ENCODE results near the gene FOXO3.

FOXO3 gene

DNA sequence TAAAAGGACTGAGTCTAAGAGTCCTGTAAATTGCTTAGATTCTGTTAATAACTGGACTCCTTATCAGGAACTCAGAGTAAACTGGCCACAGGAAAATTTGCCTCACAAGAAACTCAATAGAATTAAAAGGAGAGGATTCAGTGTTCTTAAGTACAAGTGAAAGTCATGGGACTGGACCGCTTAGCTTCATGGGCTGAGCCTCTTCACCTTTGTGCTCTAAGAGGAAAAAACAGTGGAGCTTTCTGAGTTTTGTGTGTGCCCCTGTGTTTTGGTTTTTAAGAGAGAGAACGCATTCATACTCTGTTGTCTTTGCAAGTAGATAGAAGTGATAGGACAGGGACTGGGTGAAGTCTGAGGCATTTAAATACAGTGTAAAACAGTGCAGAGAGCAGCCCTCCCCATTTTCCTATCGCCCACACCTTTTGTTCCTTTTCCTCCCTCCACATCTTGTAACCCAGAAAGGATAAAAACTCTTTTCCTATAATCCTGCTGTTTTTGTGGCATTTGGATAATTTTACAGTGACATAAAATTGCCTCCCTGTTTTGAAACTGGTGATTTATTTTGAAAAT lies 49.6 kb downstream of the FOXO3 start:
- H3K9me3 Mint-ChIP-seq, result peaks cover 5% of the 10 kb centered on the region
- H3K4me1 Mint-ChIP-seq (ENCODE audit: low read depth), result peaks cover 4% of the 10 kb centered on the region
- DNase-seq (ENCODE audit: low spot score), result no peak
- H3K4me3 Mint-ChIP-seq, result no peak overlapping the region
- no peak overlapping the region for H3K27ac Mint-ChIP-seq
- no peaks in the 10 kb centered on the region for H3K36me3 Mint-ChIP-seq (ENCODE audit: low read depth)
- peaks cover 29% of the 10 kb centered on the region for H3K27me3 Mint-ChIP-seq (ENCODE audit: low read depth)

- H3K36me3 Mint-ChIP-seq (ENCODE audit: low read depth), result no peaks in the 10 kb centered on the region
- no peak for DNase-seq (ENCODE audit: low spot score)
- peaks cover 5% of the 10 kb centered on the region for H3K9me3 Mint-ChIP-seq
- no peak overlapping the region for H3K4me3 Mint-ChIP-seq
- H3K27ac Mint-ChIP-seq, result no peak overlapping the region
- peaks cover 1% of the 10 kb centered on the region for H3K4me1 Mint-ChIP-seq (ENCODE audit: low read depth)
- H3K27me3 Mint-ChIP-seq (ENCODE audit: low read depth), result peaks cover 29% of the 10 kb centered on the region
These were observed 50.4 kb downstream of the FOXO3 start for GRCh38 chr6:108610957-108611586.

DNA sequence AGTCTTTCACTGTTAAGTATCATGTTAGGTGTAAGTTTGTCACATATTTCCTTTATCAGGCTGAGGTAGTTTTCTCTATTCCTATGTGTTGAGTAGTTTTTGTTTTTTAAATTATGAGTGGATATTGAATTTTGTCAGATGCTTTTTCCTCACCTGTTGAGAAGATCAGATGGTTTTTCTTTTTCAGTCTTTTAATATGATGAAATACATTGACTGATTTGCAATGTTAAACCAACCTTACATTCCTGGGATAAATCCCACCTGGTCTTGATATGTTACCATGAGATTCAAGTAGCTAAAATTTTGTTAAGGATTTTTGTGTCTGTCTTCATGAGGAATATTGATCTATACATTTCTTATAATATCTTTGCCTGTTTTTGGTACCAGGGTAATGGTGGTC lies 52.1 kb downstream of the FOXO3 start:
- H3K4me1 Mint-ChIP-seq (ENCODE audit: low read depth), result peaks cover 1% of the 10 kb centered on the region
- peaks cover 27% of the 10 kb centered on the region for H3K27me3 Mint-ChIP-seq (ENCODE audit: low read depth)
- no peaks in the 10 kb centered on the region for H3K36me3 Mint-ChIP-seq (ENCODE audit: low read depth)
- H3K4me3 Mint-ChIP-seq, result no peak overlapping the region
- H3K9me3 Mint-ChIP-seq, result peaks cover 5% of the 10 kb centered on the region
- DNase-seq (ENCODE audit: low spot score), result no peak
- H3K27ac Mint-ChIP-seq, result no peak overlapping the region

DNA sequence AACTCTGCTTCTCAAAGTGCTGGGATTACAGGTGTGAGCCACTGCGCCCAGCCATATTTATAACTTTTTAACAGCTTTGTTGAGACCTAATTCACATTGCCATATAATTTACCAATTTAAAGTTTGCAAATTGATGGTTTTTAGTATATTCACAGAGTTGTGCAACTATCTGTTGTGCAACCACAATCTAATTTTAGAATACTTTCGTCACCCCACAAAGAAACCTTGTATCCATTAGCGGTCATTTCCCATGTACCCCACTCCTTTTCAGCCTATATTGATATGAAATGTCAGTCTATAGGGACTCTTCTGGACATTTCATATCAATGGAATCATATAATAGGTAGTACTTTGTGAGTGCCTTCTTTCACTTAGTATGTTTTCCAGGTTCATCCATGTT lies 55.8 kb downstream of the FOXO3 start:
- Mint-ChIP-seq H3K36me3 (ENCODE audit: low read depth) (no peaks in the 10 kb centered on the region), H3K4me3 (no peak overlapping the region), H3K27me3 (ENCODE audit: low read depth) (peaks cover 29% of the 10 kb centered on the region), H3K27ac (no peak overlapping the region), H3K4me1 (ENCODE audit: low read depth) (peaks cover 2% of the 10 kb centered on the region), H3K9me3 (peaks cover 5% of the 10 kb centered on the region)
- DNase-seq (ENCODE audit: low spot score), result no peak

GRCh38 chr6:108616973-108617372 lies 56.3 kb downstream of the FOXO3 start:
- Mint-ChIP-seq H3K4me3 (no peak overlapping the region), H3K27me3 (ENCODE audit: low read depth) (peaks cover 27% of the 10 kb centered on the region), H3K27ac (no peak overlapping the region), H3K9me3 (peaks cover 5% of the 10 kb centered on the region), H3K36me3 (ENCODE audit: low read depth) (no peaks in the 10 kb centered on the region), H3K4me1 (ENCODE audit: low read depth) (peaks cover 2% of the 10 kb centered on the region)
- no peak for DNase-seq (ENCODE audit: low spot score)

- H3K9me3 Mint-ChIP-seq, result no peaks in the 10 kb centered on the region
- H3K27ac Mint-ChIP-seq, result no peak overlapping the region
- peaks cover 2% of the 10 kb centered on the region for H3K4me1 Mint-ChIP-seq (ENCODE audit: low read depth)
- H3K36me3 Mint-ChIP-seq (ENCODE audit: low read depth), result no peaks in the 10 kb centered on the region
- no peak overlapping the region for H3K4me3 Mint-ChIP-seq
- H3K27me3 Mint-ChIP-seq (ENCODE audit: low read depth), result peaks cover 16% of the 10 kb centered on the region
- DNase-seq (ENCODE audit: low spot score), result no peak
These were observed 58.0 kb downstream of the FOXO3 start for GRCh38 chr6:108618623-108619152.

GRCh38 chr6:108619431-108620197 lies 58.9 kb downstream of the FOXO3 start:
- Mint-ChIP-seq H3K9me3 (no peaks in the 10 kb centered on the region), H3K4me1 (ENCODE audit: low read depth) (peaks cover 2% of the 10 kb centered on the region), H3K27ac (no peak overlapping the region), H3K4me3 (no peak overlapping the region), H3K36me3 (ENCODE audit: low read depth) (no peaks in the 10 kb centered on the region), H3K27me3 (ENCODE audit: low read depth) (peaks cover 12% of the 10 kb centered on the region)
- DNase-seq (ENCODE audit: low spot score), result no peak

GRCh38 chr6:108621117-108621516 lies 60.4 kb downstream of the FOXO3 start:
- DNase-seq (ENCODE audit: low spot score), result no peak
- Mint-ChIP-seq H3K4me1 (ENCODE audit: low read depth) (peaks cover 2% of the 10 kb centered on the region), H3K27me3 (ENCODE audit: low read depth) (peaks cover 4% of the 10 kb centered on the region), H3K4me3 (no peak overlapping the region), H3K36me3 (ENCODE audit: low read depth) (no peaks in the 10 kb centered on the region), H3K27ac (no peak overlapping the region), H3K9me3 (no peaks in the 10 kb centered on the region)

GRCh38 chr6:108622641-108623298 lies 62.1 kb downstream of the FOXO3 start:
- no peak for DNase-seq (ENCODE audit: low spot score)
- H3K27ac Mint-ChIP-seq, result no peak overlapping the region
- H3K9me3 Mint-ChIP-seq, result no peaks in the 10 kb centered on the region
- H3K4me3 Mint-ChIP-seq, result no peak overlapping the region
- H3K27me3 Mint-ChIP-seq (ENCODE audit: low read depth), result peaks cover 4% of the 10 kb centered on the region
- H3K36me3 Mint-ChIP-seq (ENCODE audit: low read depth), result no peaks in the 10 kb centered on the region
- H3K4me1 Mint-ChIP-seq (ENCODE audit: low read depth), result peaks cover 3% of the 10 kb centered on the region

DNA sequence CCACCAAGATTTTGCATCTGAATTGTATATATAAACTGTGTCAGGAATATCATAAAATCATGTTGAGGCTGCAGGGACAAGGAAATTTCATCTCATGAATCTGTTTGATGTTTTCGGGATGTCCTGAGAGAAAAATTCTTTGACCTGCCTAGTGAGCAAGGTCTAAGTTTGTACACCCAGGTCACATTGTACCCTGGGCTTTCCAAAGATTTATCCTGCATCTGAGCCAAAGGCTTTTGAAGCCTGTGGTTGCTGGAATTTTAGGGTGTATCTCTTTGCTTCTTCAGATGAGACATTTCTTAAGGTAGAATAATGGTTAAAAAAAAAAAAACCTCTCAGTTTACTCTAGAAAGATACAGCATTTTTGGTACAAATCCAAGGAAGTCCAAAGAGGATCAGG lies 63.3 kb downstream of the FOXO3 start:
- Mint-ChIP-seq H3K36me3 (ENCODE audit: low read depth) (no peaks in the 10 kb centered on the region), H3K27me3 (ENCODE audit: low read depth) (peaks cover 4% of the 10 kb centered on the region), H3K4me1 (ENCODE audit: low read depth) (peaks cover 11% of the 10 kb centered on the region), H3K27ac (no peak overlapping the region), H3K9me3 (no peaks in the 10 kb centered on the region), H3K4me3 (no peak overlapping the region)
- DNase-seq (ENCODE audit: low spot score), result no peak

DNA sequence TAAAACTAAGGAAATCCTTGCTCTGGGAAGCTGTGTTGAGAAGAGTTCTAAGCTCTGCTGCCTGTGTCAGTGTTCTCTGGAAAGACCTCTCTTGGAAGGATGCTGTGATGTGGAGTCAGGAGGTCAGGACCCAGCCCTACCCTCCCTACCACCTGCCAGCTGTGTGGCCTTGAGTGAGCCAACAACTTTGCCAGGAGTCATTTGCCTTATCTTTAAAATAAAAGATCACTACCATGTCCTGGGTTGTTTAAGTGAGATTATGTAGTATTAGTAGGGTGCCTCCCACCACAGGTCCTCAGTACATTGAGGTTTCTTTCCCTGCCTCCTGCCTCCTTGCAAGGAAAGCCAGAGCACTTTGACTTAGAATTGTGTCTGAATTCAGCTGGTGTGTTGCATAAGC lies 64.9 kb downstream of the FOXO3 start:
- Mint-ChIP-seq H3K4me3 (no peak overlapping the region), H3K9me3 (no peaks in the 10 kb centered on the region), H3K4me1 (ENCODE audit: low read depth) (peaks cover 25% of the 10 kb centered on the region), H3K27me3 (ENCODE audit: low read depth) (peaks cover 7% of the 10 kb centered on the region), H3K27ac (no peak overlapping the region), H3K36me3 (ENCODE audit: low read depth) (no peaks in the 10 kb centered on the region)
- no peak for DNase-seq (ENCODE audit: low spot score)

- Mint-ChIP-seq H3K27ac (no peak overlapping the region), H3K4me3 (no peak overlapping the region), H3K36me3 (ENCODE audit: low read depth) (no peaks in the 10 kb centered on the region), H3K27me3 (ENCODE audit: low read depth) (peaks cover 7% of the 10 kb centered on the region), H3K9me3 (no peaks in the 10 kb centered on the region), H3K4me1 (ENCODE audit: low read depth) (peaks cover 35% of the 10 kb centered on the region)
- no peak for DNase-seq (ENCODE audit: low spot score)
These were observed 66.1 kb downstream of the FOXO3 start for GRCh38 chr6:108626777-108627176.

DNA sequence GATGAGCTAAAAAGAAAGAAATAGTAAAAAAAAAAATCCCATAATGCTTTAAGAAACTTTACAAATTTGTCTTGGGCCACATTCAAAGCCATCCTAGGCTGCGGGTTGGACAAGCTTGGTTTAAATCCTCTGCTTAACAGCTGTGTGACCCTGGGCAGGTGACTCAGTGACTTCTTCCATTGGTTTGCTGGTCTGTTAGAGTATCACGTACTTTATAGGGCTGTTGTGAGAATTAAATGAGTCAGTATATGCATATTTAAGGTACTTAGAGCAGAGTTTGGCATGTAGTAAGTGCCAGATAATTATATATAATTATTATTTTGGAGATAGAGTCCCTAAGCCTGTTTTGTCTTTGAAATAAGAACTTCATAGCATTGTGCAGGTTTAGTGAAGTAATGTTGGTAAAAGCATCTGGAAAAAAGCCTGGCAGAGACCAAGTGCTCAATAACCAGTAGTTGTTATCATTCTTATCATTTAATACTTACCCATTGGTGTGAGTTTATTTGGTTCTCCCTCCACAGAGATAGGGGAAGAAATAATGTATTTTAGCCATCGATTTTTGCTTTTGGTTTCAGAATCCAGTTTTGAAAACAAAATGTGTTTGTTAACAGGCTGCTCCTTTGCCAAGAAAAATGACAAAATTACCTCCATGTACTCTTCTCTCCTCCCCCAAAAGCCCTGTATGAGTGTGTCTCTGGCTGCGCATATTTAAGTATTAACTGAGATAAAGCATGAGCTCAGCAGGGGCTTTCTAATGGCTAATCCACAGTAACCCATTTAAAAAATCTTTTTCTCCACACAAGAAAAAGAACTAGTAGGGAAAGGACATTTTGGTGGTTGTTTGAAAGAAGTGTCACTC lies 67.2 kb downstream of the FOXO3 start:
- H3K4me3 Mint-ChIP-seq, result no peak overlapping the region
- H3K27me3 Mint-ChIP-seq (ENCODE audit: low read depth), result peaks cover 7% of the 10 kb centered on the region
- no peaks in the 10 kb centered on the region for H3K36me3 Mint-ChIP-seq (ENCODE audit: low read depth)
- no peaks in the 10 kb centered on the region for H3K9me3 Mint-ChIP-seq
- no peak overlapping the region for H3K27ac Mint-ChIP-seq
- no peak for DNase-seq (ENCODE audit: low spot score)
- peaks cover 37% of the 10 kb centered on the region for H3K4me1 Mint-ChIP-seq (ENCODE audit: low read depth)
